GM21619 (cell line): ENCODE data around the gene DGKI.
"Not testable (repeated sequence)": the region's sequence is repeated elsewhere in the genome, so short reads cannot be mapped to it uniquely, and the experiment has no call there.

Source experiments
- ATAC-seq: cut with Tn5 transposase; IDR thresholded peaks from one replicate; pipeline ENCODE4 v1.9.1; 2021; ENCODE audit not compliant: unreplicated experiment

The DGKI gene

DNA sequence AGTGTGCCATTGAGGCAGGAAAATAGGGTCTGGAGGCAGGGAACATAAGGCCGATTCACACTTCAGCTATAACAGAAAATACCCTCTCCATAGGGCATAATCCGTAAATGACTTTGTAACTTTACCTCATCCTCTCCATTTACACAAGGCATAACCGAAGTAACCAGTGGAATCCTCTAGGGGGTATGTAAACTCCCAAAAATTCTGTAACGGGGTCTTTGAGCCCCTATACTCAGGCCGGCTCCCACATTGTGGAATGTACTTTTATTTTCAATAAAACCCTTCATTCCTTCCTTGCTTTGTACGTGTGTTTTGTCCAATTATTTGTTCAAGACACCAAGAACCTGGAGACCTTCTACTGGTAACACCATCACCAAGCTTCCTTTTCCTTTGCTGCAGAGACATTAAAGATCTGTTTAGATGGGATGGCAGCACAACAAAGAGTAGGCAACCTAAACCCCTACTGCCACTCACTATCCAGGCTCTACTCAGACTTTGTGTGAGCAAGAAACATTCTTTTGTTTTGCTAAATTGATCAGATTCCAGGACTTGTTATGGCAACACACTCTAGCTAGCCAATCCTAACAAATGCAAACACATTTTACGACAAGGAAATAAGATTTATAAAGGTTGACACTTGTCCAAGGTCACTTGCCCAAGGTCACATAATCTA lies 99.3 kb downstream of the DGKI start:
- no peak for ATAC-seq

DNA sequence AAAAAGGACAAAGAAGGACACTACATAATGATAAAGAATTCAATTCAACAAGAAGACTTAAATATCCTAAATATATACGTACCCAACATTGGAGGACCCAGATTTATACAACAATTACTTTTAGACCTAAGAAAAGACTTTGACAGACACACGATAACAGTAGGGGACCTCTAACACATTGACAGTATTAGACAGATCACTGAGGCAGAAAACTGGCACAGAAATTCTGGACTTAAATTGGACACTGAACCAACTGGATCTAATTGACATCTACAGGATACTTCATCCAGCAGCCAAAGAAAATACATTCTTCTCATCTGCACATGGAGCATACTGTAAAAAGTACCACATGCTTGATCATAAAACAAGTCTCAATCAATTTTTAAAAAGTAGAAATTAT lies 103.8 kb downstream of the DGKI start:
- ATAC-seq, result no peak

DNA sequence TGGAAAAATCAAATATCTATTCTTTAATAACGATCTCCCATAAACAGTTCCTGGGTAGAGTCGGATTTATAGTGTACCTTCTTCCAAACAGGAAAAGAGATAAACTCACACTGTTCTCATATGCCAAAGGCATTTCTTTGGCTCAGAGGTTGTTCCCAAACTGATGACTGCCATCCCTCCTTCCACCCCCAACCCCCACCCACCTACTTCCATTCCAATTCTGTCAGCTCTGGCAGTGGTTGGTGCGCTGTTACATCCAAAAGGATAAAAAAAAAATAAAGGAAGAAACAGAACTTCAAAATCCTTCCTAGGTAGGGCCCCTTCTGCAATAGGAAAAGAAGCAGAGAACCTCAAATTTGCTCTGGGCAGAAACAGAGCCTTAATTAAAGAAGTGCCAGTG lies 104.7 kb downstream of the DGKI start:
- no peak for ATAC-seq

DNA sequence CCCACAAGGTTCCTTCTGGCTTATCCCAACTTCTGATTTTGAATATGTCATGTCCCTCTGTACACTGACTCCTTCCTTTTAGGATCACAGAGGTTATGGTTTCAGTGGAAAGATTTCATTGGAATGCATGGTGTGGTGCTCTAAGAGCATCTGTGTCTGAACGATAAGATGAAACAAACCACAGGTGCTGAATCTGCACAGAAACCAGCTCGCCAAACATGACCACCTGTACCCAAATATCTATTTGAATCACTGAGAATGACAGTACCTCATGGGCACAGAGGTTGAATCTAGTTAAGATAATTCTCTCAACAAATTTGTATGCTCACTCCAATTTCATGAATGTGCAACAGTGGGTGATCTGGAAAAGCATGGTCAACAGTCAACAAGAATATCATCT lies 105.3 kb downstream of the DGKI start:
- ATAC-seq, result no peak

DNA sequence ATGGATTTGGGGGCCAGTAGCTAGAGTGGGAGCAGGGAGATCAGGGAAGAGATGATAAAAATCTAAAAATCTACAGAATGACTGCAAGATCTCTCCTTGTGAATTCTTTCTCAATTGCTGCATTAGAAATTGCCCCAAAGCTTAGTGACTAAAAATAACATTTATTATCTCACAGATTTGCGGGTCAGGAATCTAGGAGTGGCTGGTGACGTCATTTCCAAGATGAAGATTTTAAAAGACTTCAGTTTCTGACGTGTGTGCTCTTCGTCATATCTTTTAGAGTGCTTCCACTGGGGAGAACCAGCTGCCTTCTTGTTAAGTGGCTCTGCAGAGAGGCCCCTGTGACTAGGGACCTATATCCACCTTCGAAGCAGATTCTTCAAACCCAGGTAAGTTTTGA lies 112.6 kb downstream of the DGKI start:
- ATAC-seq, result no peak

DNA sequence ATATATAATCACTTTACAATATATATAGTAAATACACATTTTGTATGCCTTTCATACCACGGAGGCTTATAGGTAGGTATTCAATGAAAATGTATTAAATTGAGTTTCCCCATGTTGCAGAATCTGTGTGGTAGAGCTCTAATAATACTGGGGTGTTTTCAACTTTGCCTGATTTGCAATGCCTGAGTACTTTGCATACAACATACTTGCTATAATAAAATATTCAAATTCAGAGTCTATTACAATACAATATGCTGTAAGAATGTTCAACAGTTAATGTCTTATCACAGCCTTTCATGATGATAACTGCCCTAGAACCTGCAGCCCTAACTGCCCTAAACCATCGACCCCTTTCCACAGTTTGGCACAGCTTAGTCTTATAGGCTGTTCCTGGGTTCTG lies 114.6 kb downstream of the DGKI start:
- ATAC-seq, result no peak

DNA sequence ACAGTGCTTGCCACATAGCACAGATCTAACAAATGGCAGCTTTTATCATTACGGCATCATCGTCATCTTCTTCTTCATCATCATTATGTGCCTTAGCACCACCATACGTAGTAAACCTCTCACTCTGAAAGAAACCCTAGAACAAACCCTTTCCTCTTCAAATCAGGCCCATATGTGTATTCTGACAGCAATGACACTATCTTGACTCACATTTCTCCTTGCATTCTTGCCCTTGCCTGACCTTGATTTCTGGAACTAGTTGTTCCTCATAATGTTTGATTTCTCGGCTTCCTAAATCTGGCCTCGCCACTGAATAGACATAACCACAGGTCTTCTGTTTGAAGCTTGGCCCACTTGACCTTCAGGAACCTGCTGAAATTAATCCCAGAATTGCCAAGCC lies 115.3 kb downstream of the DGKI start:
- no peak for ATAC-seq

DNA sequence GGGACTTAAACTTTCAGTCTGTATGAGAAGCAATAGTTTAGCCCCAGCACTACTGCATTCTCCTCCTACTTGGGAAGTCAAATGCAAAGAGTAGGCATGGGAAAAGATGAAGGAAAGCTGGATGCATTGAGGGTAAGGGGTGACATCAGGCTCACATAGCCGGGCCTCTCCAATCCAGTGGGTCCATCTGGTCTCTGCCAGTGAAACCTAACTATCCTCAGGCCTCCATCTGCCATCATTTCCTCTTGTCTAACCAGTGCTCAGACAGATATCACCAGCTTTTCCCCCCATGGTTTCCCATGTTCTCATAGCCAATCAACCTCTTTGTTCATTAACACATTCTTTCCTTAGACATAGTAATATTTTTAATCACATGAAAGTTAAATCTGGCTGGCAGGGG lies 118.3 kb downstream of the DGKI start:
- ATAC-seq, result no peak

DNA sequence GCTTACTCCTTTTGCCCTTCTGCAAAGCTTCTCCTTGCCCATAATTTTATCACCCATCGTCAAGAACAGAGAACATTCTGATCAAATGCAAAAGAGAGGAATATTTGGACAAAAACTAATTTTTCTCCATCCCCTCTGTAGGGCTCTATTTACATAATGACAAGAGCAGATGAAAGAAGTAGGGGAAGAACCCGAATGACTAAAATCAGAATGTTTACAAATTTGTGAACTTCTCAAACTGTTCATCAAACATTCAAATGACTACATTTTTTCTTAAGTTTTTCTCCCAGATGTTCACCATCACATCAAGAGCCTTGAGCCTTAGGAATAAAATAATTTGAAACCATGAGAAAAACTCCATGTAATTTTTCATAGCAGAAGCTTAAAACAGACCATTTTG lies 119.4 kb downstream of the DGKI start:
- ATAC-seq, result no peak

DNA sequence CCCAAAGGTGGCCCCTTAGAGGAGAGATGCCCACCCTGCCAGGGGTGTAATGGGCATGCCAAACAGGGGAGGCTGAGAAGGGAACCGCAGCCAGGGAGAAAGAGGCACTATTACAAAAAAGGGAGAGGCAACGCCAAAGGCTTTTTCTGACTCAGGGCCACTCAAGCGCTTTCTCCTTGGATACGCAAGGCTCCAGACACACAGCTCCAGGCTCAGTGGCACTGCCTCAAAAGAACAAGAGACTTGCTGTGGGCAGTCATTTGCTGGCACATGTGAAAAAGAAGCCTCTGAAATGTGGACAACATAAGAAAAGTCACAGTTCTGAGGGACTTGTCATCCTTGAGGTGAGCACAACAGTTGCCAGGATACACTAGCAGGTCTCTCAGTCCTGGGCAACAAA lies 128.4 kb downstream of the DGKI start:
- no peak for ATAC-seq

DNA sequence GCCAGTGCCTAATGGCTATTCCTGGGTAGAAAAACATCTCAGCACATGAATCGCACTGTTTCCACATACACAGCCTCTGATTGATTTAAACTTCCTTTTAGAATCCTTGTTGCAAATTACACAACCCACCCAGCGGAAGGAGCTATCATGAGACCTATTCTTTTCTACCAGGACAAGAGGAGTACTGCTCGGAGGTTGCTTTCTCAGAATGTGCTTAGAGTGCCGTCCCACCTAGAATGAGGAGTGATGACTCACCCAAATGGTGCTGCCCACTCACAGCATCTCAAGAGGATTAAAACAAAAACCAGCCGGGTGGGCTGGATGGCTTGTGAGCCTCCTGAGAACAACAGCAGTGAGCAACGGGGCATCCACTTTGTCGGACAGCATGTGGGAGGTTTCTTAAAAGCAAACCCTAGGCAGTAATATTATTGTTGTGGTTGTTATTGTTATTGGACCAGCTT lies 128.9 kb downstream of the DGKI start:
- no peak for ATAC-seq

DNA sequence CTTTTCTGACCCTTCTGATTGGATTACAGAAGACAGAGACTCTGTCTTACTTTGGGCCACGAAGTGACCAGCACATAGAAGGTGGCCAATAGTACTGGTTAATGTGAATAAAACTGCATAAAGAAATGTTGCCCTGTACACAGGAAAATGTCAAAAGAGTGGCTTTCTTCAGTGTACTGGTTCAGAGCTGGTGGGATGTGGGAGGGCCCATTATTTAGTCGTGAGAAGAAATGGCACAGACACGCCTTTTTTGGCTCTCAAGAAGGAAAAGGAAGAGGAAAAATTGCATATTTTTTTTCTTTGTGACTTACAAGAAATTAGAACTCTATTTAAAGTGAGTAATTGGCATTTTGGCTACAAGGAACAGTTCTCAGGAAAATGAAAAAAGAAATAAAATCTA lies 129.7 kb downstream of the DGKI start:
- no peak for ATAC-seq

DNA sequence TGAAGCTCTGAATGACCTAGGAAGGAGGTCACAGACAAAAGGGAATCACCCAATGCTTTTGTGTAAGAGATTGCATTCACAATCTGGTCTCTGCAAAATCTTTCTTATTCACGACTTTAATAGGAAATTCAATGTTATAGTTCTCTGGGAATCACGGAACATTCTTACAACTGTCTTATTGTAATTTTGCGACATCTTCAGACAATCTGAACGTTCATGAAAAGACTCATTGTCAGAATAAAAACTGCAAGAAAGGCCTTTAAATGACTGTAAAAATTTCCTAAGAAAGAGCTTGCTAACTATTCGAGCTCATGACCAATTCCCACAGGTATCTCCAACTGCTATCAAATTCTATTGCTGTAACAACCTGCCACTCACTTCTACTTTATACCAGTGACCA lies 130.7 kb downstream of the DGKI start:
- no peak for ATAC-seq

DNA sequence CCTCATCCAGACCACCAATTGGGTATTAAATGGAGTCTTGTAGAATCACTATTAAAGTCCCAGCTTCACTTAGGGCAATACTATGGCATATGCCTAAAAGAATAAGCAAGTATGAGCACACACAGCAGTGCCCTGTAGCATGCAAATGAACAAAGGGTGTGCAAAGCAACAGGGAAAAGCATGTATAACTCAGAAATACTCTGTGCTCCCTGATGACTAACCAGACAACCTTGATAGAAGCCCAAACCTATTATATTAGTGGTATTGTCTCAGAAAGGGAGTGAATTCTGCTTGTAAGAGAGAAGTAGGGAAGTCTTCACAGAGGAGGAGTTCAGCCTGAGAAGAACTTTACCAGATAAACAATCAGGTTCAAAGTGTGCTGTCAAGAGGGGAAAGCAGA lies 131.2 kb downstream of the DGKI start:
- no peak for ATAC-seq

DNA sequence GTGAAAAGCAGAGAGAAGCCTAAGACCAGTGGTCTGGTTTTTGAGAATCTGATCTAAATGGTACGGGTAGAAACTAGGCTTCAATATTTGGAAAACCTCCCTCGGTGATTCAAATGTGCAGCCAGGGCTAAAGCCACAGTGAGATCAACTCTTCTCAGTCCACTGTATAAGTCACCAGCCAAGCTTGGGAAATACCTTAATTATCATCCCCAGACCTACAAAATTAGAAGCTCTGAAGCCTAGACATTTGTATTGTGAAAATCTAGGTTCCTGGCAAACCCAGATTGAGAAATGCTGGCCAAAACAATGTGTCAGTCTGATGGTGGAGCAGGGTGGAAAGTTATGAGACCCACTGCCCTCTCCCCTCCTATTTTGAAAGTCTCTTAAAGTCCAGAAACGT lies 131.7 kb downstream of the DGKI start:
- ATAC-seq, result no peak

DNA sequence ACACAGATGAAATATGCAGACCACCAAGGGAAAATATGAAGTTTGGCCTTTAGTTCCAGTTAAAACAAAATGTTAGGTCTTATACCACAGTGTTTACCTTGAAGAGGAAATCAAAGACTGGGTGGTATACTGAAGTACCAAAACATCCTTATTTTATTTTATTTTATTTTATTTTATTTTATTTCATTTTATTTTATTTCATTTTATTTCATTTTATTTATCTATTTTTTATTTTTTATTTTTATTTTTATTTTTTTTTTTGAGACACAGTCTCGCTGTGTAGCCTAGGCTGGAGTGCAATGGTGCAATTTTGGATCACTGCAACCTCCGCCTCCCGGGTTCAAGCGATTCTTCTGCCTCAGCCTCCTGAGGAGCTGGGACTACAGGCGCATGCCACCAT lies 140.4 kb downstream of the DGKI start:
- not testable (repeated sequence) for ATAC-seq

DNA sequence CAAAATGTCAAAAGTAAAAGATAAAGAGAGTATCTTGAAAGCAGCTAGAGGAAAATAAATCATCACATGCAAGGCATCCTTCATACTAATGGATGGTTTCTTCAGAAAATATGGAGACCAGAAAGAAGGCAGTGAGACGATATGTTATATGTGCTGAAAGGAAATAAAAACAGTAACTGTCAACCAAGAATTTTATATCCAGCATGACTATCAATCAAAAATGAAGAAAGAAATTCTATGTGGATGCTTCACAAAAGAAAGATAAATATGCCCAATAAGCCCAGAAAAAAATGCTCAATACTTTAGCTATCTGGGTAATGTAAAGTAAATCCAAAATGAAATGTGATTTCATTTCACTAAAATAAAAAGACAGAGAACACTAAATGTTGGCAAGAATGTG lies 142.1 kb downstream of the DGKI start:
- no peak for ATAC-seq

DNA sequence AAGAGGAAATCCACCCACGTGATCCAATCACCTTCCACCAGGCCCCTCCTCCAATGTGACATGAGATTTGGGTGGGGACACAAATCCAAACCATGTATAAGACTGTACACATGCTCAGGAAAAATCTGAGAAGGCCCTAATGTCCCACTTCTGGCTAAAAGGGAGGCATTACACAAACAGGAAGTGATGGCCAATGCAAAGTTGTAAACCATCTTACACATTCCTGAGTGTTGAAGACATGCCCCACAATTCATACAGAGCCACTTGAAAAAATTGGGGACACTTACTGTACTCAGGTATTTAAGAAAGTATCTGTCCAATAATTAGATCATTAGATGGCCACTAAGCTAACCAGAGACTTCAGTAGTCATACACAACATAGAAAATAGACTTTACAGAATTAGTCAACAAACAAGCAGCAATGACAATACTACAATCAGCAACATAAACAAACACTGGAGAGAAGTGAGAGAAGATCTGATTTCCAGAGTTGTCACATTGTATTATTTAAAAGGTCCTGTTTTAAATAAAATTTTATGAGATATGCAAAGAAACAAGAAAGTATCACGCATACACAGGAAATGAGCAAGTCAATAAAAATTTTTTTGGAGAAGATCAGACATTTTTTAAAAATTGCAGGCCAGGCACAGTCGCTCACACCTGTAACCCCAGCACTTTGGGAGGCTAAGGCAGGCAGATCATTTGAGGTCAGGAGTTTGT lies 143.3 kb downstream of the DGKI start:
- ATAC-seq, result no peak

DNA sequence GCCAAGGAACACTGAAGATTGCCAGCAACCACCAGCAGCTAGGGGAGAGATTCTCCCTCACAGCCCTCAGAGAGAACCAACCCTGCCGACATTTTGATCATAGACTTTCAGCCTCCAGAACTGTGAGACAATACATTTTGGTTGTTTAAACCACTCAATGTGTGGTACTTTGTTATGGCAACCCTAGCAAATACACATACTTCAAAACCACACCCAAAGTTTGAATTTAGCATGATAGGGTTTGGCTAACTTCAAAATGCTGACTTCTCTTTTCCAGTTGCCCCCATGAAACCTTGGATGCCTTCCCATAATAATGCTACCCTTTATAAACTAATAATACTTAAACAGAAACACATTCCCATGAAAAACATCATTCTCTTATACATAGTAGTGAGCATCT lies 149.8 kb downstream of the DGKI start:
- ATAC-seq, result no peak

DNA sequence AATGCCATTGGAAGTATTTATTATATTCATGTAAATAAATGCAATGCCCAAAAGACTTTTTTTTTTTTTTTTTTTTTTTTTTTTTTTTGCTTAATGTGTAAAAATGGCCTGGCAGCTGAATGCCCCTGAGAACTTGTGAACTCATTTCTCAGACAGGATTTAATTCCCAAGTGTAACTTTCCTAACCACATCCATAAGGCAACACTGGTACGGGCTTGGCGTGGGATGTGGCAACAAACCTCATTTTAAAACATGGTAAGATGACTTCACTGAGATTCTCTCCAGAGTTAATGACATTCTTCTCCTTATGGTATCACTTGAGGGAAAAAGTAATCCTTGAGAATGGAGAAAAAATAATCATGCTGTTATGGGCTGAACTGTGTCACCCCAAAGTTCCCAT lies 150.4 kb downstream of the DGKI start:
- ATAC-seq, result no peak

DNA sequence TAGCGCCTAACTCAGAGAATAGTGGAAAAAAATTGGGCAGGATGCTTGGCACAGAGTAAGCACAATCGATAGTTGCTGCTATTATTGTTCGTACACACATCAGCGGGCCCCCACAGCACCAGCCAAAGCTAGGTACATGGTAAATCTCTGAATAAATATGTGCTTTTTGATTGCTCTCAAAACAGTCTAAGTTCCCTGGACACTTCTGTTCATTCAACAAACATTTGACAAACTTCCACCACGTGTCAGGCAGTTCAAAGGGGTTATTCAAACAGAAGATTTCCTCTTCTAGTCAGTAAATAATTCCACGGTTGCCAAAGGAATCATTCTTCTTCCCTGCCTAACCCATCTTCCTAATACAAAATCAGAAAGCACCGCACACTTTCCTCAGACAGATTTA lies 150.8 kb downstream of the DGKI start:
- ATAC-seq, result no peak

DNA sequence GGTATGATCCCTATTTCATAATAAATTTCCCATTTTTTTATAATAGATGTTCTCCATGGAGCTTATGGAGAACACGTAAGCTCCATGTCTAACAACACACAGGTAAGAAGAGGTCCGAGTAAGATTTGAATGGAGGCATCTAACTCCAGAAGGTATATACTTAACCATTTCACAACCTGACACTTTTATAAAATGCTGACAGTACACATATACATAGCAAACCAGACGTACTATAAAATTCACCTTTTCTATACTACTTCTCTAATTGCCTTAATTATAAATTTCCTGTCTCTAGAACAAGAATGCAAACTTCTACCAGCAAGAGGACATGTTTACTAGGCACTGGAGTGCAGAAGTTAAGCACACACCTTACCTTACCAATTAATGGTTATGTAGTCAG lies 151.3 kb downstream of the DGKI start:
- ATAC-seq, result no peak

DNA sequence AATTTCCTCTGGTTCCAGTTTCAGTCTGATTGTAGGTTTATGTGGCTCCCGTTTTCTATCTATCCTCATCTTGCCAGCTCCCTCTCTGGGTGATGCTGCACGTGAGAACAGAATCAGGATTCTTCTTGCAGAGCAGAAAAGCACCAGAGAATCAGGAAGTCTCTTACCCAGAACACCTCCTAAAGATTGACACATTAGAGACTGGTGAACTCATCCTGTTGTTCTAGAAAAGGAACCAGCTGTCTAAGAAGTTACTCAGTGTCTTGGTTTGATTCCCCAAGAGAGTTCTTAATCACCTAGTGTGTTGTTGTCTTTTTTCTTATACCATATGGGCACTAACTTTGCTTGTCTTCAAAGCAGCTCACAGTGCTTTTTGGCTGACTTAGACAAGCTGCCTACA lies 152.4 kb downstream of the DGKI start:
- ATAC-seq, result peak; percentile 90
